GM18868 (cell line): ENCODE data around the gene NPAS2.

Experiments used
- ATAC-seq: cut with Tn5 transposase; IDR thresholded peaks from one replicate; pipeline ENCODE4 v1.9.1; 2021; ENCODE audit warnings: mild to moderate bottlenecking, moderate library complexity; ENCODE audit not compliant: unreplicated experiment

The NPAS2 gene

GRCh38 chr2:100793220-100793619, 26.7 kb upstream of the NPAS2 start:
- ATAC-seq, result no peak

- no peak for ATAC-seq
These were observed 26.0 kb upstream of the NPAS2 start for GRCh38 chr2:100793982-100794381.

GRCh38 chr2:100796499-100797100, 23.3 kb upstream of the NPAS2 start:
- no peak for ATAC-seq

- ATAC-seq, result no peak
These were observed 20.3 kb upstream of the NPAS2 start for GRCh38 chr2:100799686-100800085.

GRCh38 chr2:100800915-100801314, 19.0 kb upstream of the NPAS2 start:
- ATAC-seq, result no peak

- ATAC-seq, result no peak
These were observed 18.5 kb upstream of the NPAS2 start for GRCh38 chr2:100801402-100801801.

- no peak for ATAC-seq
These were observed 17.9 kb upstream of the NPAS2 start for GRCh38 chr2:100802066-100802465.

GRCh38 chr2:100803334-100803733, 16.6 kb upstream of the NPAS2 start:
- ATAC-seq, result no peak

- ATAC-seq, result no peak
These were observed 13.4 kb upstream of the NPAS2 start for GRCh38 chr2:100806550-100806949.

GRCh38 chr2:100807707-100808106, 12.2 kb upstream of the NPAS2 start:
- ATAC-seq, result no peak

GRCh38 chr2:100808582-100808981, 11.4 kb upstream of the NPAS2 start:
- no peak for ATAC-seq

GRCh38 chr2:100809506-100809905, 10.4 kb upstream of the NPAS2 start:
- no peak for ATAC-seq

- no peak for ATAC-seq
These were observed 9.3 kb upstream of the NPAS2 start for GRCh38 chr2:100810603-100811145.

GRCh38 chr2:100812116-100812515, 7.8 kb upstream of the NPAS2 start:
- no peak for ATAC-seq

- ATAC-seq, result no peak
These were observed 7.4 kb upstream of the NPAS2 start for GRCh38 chr2:100812573-100812972.

- ATAC-seq, result no peak
These were observed 6.4 kb upstream of the NPAS2 start for GRCh38 chr2:100813527-100813926.

GRCh38 chr2:100814043-100814442, 5.9 kb upstream of the NPAS2 start:
- no peak for ATAC-seq

GRCh38 chr2:100814453-100814852, 5.5 kb upstream of the NPAS2 start:
- no peak for ATAC-seq

GRCh38 chr2:100817388-100817985, 2.5 kb upstream of the NPAS2 start:
- ATAC-seq, result no peak

GRCh38 chr2:100818003-100818605, 1.8 kb upstream of the NPAS2 start:
- no peak for ATAC-seq

- ATAC-seq, result no peak
These were observed 1.2 kb upstream of the NPAS2 start for GRCh38 chr2:100818606-100819369.

GRCh38 chr2:100820273-100820522, 259 bp downstream of the NPAS2 start:
- ATAC-seq, result no peak
